ENCODE results near the gene ZDHHC3. TPM values are rescaled to one million over a fixed set of nuclear protein-coding genes. Genes with fewer than 3 reads are reported as not detected.

Gene ZDHHC3
- total and polyA plus RNA-seq, 4 donors, result 15.4 to 43.0 (median 24.4) TPM

GRCh38 chr3:44918581-44918980 is 57.4 kb downstream of the ZDHHC3 start (continued):
- TF ChIP-seq REST (IDR thresholded peaks at IDR 0.05) (no peak), RXRA (IDR thresholded peaks at IDR 0.05) (no peak), HNF4A (conservative IDR thresholded peaks at IDR 0.05) (no peak), TAF1 (conservative IDR thresholded peaks at IDR 0.05) (no peak), JUND (IDR thresholded peaks at IDR 0.05) (no peak)

GRCh38 chr3:44918087-44918486 is 57.9 kb downstream of the ZDHHC3 start:
- TF ChIP-seq HNF4G (IDR thresholded peaks at IDR 0.05) (no peak), CTCF (IDR thresholded peaks at IDR 0.05; ENCODE audit: low read depth, low read length, missing input control) (no peak), FOXA1 (IDR thresholded peaks at IDR 0.05) (no peak), MAX (IDR thresholded peaks at IDR 0.05) (no peak), JUND (IDR thresholded peaks at IDR 0.05) (no peak), ZBTB33 (IDR thresholded peaks at IDR 0.05) (no peak)
- Histone ChIP-seq H3K9ac (ENCODE audit: low read depth in 1 of 2, low read length in 2 of 2) (no peak overlapping the region), H3K4me1 (ENCODE audit: control insufficient read depth in 4 of 4, insufficient read depth in 4 of 4, low read length in 3 of 4) (no peaks in the 10 kb centered on the region), H3K9me3 (ENCODE audit: control insufficient read depth in 4 of 4, low read length in 3 of 4) (no peaks in the 10 kb centered on the region), H3K36me3 (ENCODE audit: control insufficient read depth in 4 of 4, insufficient read depth in 3 of 4, low read depth in 1 of 4, low read length in 3 of 4) (peaks cover 0 to 17% (median 9%) of the 10 kb centered on the region in 4 donors), H3K27ac (ENCODE audit: low read depth in 1 of 2, low read length in 2 of 2) (no peak overlapping the region), H3K4me3 (ENCODE audit: low read depth in 1 of 3, low read length in 3 of 3) (no peak overlapping the region), H3K27me3 (ENCODE audit: control insufficient read depth in 4 of 4, insufficient read depth in 4 of 4, low read length in 3 of 4) (no peaks in the 10 kb centered on the region)
- WGBS, result 98% methylated on average over 12 of the region's 12 CpGs
- no peak for DNase-seq (ENCODE audit: low spot score)

- Histone ChIP-seq H3K36me3 (ENCODE audit: control insufficient read depth in 4 of 4, insufficient read depth in 3 of 4, low read depth in 1 of 4, low read length in 3 of 4) (peaks cover 0 to 2% (median under 1%) of the 10 kb centered on the region in 4 donors), H3K4me1 (ENCODE audit: control insufficient read depth in 4 of 4, insufficient read depth in 4 of 4, low read length in 3 of 4) (no peaks in the 10 kb centered on the region), H3K9me3 (ENCODE audit: control insufficient read depth in 4 of 4, low read length in 3 of 4) (peaks cover 0 to 4% (median 0%) of the 10 kb centered on the region in 4 donors), H3K27me3 (ENCODE audit: control insufficient read depth in 4 of 4, insufficient read depth in 4 of 4, low read length in 3 of 4) (no peaks in the 10 kb centered on the region), H3K4me3 (ENCODE audit: low read depth in 1 of 3, low read length in 3 of 3) (no peak overlapping the region), H3K27ac (ENCODE audit: low read depth in 1 of 2, low read length in 2 of 2) (no peak overlapping the region), H3K9ac (ENCODE audit: low read depth in 1 of 2, low read length in 2 of 2) (no peak overlapping the region)
- WGBS, result 81% methylated on average over 8 of the region's 8 CpGs
- DNase-seq (ENCODE audit: low spot score), result no peak
- TF ChIP-seq NR2F2 (IDR thresholded peaks at IDR 0.05) (peak; percentile 47), JUND (IDR thresholded peaks at IDR 0.05) (no peak), SP1 (IDR thresholded peaks at IDR 0.05) (no peak), CTCF (IDR thresholded peaks at IDR 0.05; ENCODE audit: low read depth, low read length, missing input control) (no peak), FOXA2 (IDR thresholded peaks at IDR 0.05) (no peak), TAF1 (conservative IDR thresholded peaks at IDR 0.05) (no peak), HNF4A (conservative IDR thresholded peaks at IDR 0.05) (no peak)
Measured at GRCh38 chr3:44915702-44916438, 60.1 kb downstream of the ZDHHC3 start.

Data from liver (tissue), 9 donors.